GM23338 (cell line): Measurements from ENCODE around the gene AANAT. TPM values are rescaled to one million over a fixed set of nuclear protein-coding genes. Genes with fewer than 3 reads are reported as not detected.

ENCODE experiments used
- ATAC-seq: fragments of 200-7000 bp; cut with Tn5 transposase; 3 replicates; pipeline ENCODE4 v1.9.1; 2020
- DNase-seq: peaks from one replicate; pipeline ENCODE4 v3.0.0-alpha.2; 2015; ENCODE audit warnings: low spot score
- H2AFZ ChIP-seq: fragments of 200-600 bp; sonication (generic); 2 replicates; pipeline ENCODE4 v1.8.0; 2016; ENCODE audit warnings: antibody characterized with exemption, mild to moderate bottlenecking, moderate library complexity
- H3F3A ChIP-seq: fragments of 200-600 bp; sonication (generic); replicated peaks from 2 replicates; pipeline ENCODE4 v1.8.0; 2017; ENCODE audit warnings: antibody characterized with exemption, mixed run types, low read depth
- H3K27ac ChIP-seq: fragments of 200-600 bp; sonication (generic); 2 replicates; pipeline ENCODE4 v1.6.1; 2016; ENCODE audit warnings: low read depth
- H3K27me3 ChIP-seq: fragments of 200-600 bp; sonication (generic); 2 replicates; pipeline ENCODE4 v1.8.0; 2016; ENCODE audit warnings: mild to moderate bottlenecking, mixed run types, moderate library complexity; ENCODE audit not compliant: insufficient read depth
- H3K36me3 ChIP-seq: fragments of 200-600 bp; sonication (generic); 2 replicates; pipeline ENCODE4 v1.8.0; 2016; ENCODE audit warnings: mild to moderate bottlenecking; ENCODE audit not compliant: insufficient read depth
- H3K4me1 ChIP-seq: fragments of 200-600 bp; sonication (generic); 2 replicates; pipeline ENCODE4 v1.8.0; 2016; ENCODE audit warnings: mild to moderate bottlenecking, moderate library complexity; ENCODE audit not compliant: insufficient read depth
- H3K4me2 ChIP-seq: fragments of 200-600 bp; sonication (generic); 2 replicates; pipeline ENCODE4 v1.7.1; 2017; ENCODE audit warnings: mixed run types
- H3K4me3 ChIP-seq: fragments of 200-600 bp; sonication (generic); 2 replicates; pipeline ENCODE4 v1.6.1; 2016; ENCODE audit warnings: mixed run types
- H3K79me2 ChIP-seq: fragments of 200-600 bp; sonication (generic); replicated peaks from 2 replicates; pipeline ENCODE4 v1.8.0; 2017; ENCODE audit warnings: mild to moderate bottlenecking; ENCODE audit not compliant: insufficient read depth
- H3K9me2 ChIP-seq: fragments of 200-600 bp; sonication (generic); 2 replicates; pipeline ENCODE4 v1.8.0; 2017; ENCODE audit not compliant: insufficient read depth
- H4K20me1 ChIP-seq: fragments of 200-600 bp; sonication (generic); replicated peaks from 2 replicates; pipeline ENCODE4 v1.8.0; 2017; ENCODE audit warnings: mild to moderate bottlenecking; ENCODE audit not compliant: insufficient read depth
- H3K27ac Mint-ChIP-seq: 2 replicates; pipeline ENCODE4 v1.8.0; 2020; ENCODE audit warnings: inconsistent platforms, mild to moderate bottlenecking, moderate library complexity, mixed read lengths
- H3K27me3 Mint-ChIP-seq: 3 replicates; pipeline ENCODE4 v1.8.0; 2022; ENCODE audit warnings: low read depth, mild to moderate bottlenecking, moderate library complexity, mixed read lengths, inconsistent platforms; ENCODE audit not compliant: insufficient read depth, poor library complexity
- H3K36me3 Mint-ChIP-seq: 3 replicates; pipeline ENCODE4 v1.8.0; 2021; ENCODE audit warnings: low read depth, mild to moderate bottlenecking, inconsistent platforms, moderate library complexity, mixed read lengths
- H3K4me1 Mint-ChIP-seq: 3 replicates; pipeline ENCODE4 v1.8.0; 2020; ENCODE audit warnings: mild to moderate bottlenecking, inconsistent platforms, mixed read lengths
- H3K4me3 Mint-ChIP-seq: 3 replicates; pipeline ENCODE4 v1.8.0; 2021; ENCODE audit warnings: moderate library complexity, mild to moderate bottlenecking, inconsistent platforms, mixed read lengths
- H3K9me3 Mint-ChIP-seq: 3 replicates; pipeline ENCODE4 v1.8.0; 2020; ENCODE audit warnings: moderate library complexity, mild to moderate bottlenecking, inconsistent platforms, mixed read lengths
- EZH2phosphoT487 ChIP-seq: fragments of 200-600 bp; sonication (generic); IDR thresholded peaks from one replicate; pipeline ENCODE4 v1.8.1; 2018; ENCODE audit warnings: antibody characterized with exemption; ENCODE audit not compliant: unreplicated experiment
- JUNB ChIP-seq: IDR thresholded peaks from one replicate; pipeline ENCODE4 v1.6.1; 2016; ENCODE audit warnings: antibody characterized with exemption; ENCODE audit not compliant: unreplicated experiment
- NANOG ChIP-seq: IDR thresholded peaks from 2 replicates; pipeline ENCODE4 v1.6.1; 2016; ENCODE audit warnings: antibody characterized with exemption, borderline replicate concordance
- POLR2AphosphoS5 ChIP-seq: IDR thresholded peaks from 2 replicates; pipeline ENCODE4 v1.6.1; 2016; ENCODE audit warnings: antibody characterized with exemption, low read depth
- REST ChIP-seq: IDR thresholded peaks from one replicate; pipeline ENCODE4 v1.6.1; 2018; ENCODE audit warnings: antibody characterized with exemption; ENCODE audit not compliant: unreplicated experiment
- ZNF114 ChIP-seq: fragments of 250-450 bp; sonication (Bioruptor Pico); IDR thresholded peaks from 2 replicates; pipeline ENCODE4 v1.5.0; 2020; ENCODE audit warnings: mild to moderate bottlenecking, moderate library complexity
- ZNF331 ChIP-seq: fragments of 250-450 bp; sonication (Bioruptor Pico); IDR thresholded peaks from 2 replicates; pipeline ENCODE4 v1.5.0; 2020; ENCODE audit warnings: low read depth, mild to moderate bottlenecking, moderate library complexity
- ZNF462 ChIP-seq: fragments of 250-450 bp; sonication (Bioruptor Pico); IDR thresholded peaks from 2 replicates; pipeline ENCODE4 v1.5.0; 2020; ENCODE audit warnings: mild to moderate bottlenecking, moderate library complexity
- polyA plus RNA-seq: library from polyadenylated mRNA; unstranded; fragments of >200 nt; fragmentation: Nextera tagmentation; extraction: Ambion mirVana; gene quantifications from 2 replicates; pipeline ENCODE4 v1.2.1, GENCODE V29; 2016
- total RNA-seq: library from RNA; depleted of rRNA; stranded (reverse); fragments of >200 nt; shearing (Covaris generic); gene quantifications from 2 replicates; pipeline ENCODE4 v1.2.3, GENCODE V29; 2014

Gene AANAT
- total and polyA plus RNA-seq, 2 experiments from 2014 or later: 0.28 to 1.0 TPM

- TF ChIP-seq POLR2AphosphoS5 (no peak), EZH2phosphoT487 (no peak)
- Mint-ChIP-seq H3K27me3 (peaks cover 13% of the 10 kb centered on the region), H3K27ac (peak overlapping the region; percentile 21; the same call in 1 of the 2 replicates), H3K4me3 (peak overlapping the region; percentile 17; the same call in 1 of the 3 replicates), H3K36me3 (no peaks in the 10 kb centered on the region), H3K9me3 (peaks cover 3% of the 10 kb centered on the region; the same call in 1 of the 3 replicates), H3K4me1 (peaks cover 72% of the 10 kb centered on the region)
- peaks cover 77% of the 10 kb centered on the region for H3K79me2 ChIP-seq
- H3K9me2 ChIP-seq: no peaks in the 10 kb centered on the region
- ATAC-seq (no peak), DNase-seq (no peak)
- H3K4me1 ChIP-seq: peaks cover 73% of the 10 kb centered on the region
- no peak overlapping the region for H3K4me3 ChIP-seq
- H3K27ac ChIP-seq: peak overlapping the region; percentile 65
- H2AFZ ChIP-seq: no peak overlapping the region
- no peaks in the 10 kb centered on the region for H3K27me3 ChIP-seq
- H3F3A ChIP-seq: peaks cover 23% of the 10 kb centered on the region
- peaks cover 34% of the 10 kb centered on the region for H4K20me1 ChIP-seq
- no peaks in the 10 kb centered on the region for H3K36me3 ChIP-seq
- peak overlapping the region; percentile 68; the same call in 1 of the 2 replicates for H3K4me2 ChIP-seq
Measured at GRCh38 chr17:76449126-76449525, 18.3 kb upstream of the AANAT start.

- H3K79me2 ChIP-seq: peaks cover 63% of the 10 kb centered on the region
- 0 out of 2 replicates have a peak overlapping the region, but pooled peaks have one; percentile 59 for H3K27ac ChIP-seq
- Mint-ChIP-seq H3K36me3 (no peaks in the 10 kb centered on the region), H3K27me3 (peaks cover 13% of the 10 kb centered on the region), H3K9me3 (peaks cover 3% of the 10 kb centered on the region; the same call in 1 of the 3 replicates), H3K4me1 (peaks cover 48% of the 10 kb centered on the region), H3K4me3 (peak overlapping the region; percentile 96), H3K27ac (no peak overlapping the region)
- no peak overlapping the region for H2AFZ ChIP-seq
- H3K27me3 ChIP-seq: no peaks in the 10 kb centered on the region
- peaks cover 51% of the 10 kb centered on the region for H3K4me1 ChIP-seq
- no peaks in the 10 kb centered on the region for H3K36me3 ChIP-seq
- TF ChIP-seq REST (no peak), NANOG (no peak), EZH2phosphoT487 (no peak), ZNF462 (CRISPR knock-in tag) (no peak), JUNB (no peak), ZNF114 (CRISPR knock-in tag) (no peak), ZNF331 (CRISPR knock-in tag) (no peak)
- peak overlapping the region; percentile 97 for H3K4me3 ChIP-seq
- no peaks in the 10 kb centered on the region for H3K9me2 ChIP-seq
- H3F3A ChIP-seq: peaks cover 12% of the 10 kb centered on the region
- DNase-seq: no peak
- peak overlapping the region; percentile 90 for H3K4me2 ChIP-seq
- ATAC-seq: no peak
- H4K20me1 ChIP-seq: peaks cover 34% of the 10 kb centered on the region
Measured at GRCh38 chr17:76451506-76451905, 15.9 kb upstream of the AANAT start.
